AG04450 (cell line): ENCODE results near the gene MYOZ1. TPM values are rescaled to one million over a fixed set of nuclear protein-coding genes. Genes with fewer than 3 reads are reported as not detected.
"Not testable (repeated sequence)": the region's sequence is repeated elsewhere in the genome, so short reads cannot be mapped to it uniquely, and the experiment has no call there.

Source experiments
- CTCF ChIA-PET: fragments of 300-600, 350-600 bp; formaldehyde crosslinking; extraction: SDS; loops from one replicate; lab custom pipeline; 2022; ENCODE audit warnings: antibody characterized with exemption, inconsistent platforms; lab: Charles Lee
- POLR2A ChIA-PET: fragments of 350-600 bp; formaldehyde crosslinking; extraction: SDS; loops from one replicate; lab custom pipeline; 2021; ENCODE audit warnings: antibody characterized with exemption, inconsistent platforms; lab: Yijun Ruan, JAX
- DNase-seq: peaks from one replicate; pipeline ENCODE4 v3.0.0-alpha.2; 2011; ENCODE audit warnings: low read depth, low spot score
- H3K27ac ChIP-seq: one replicate; pipeline ENCODE4 v1.5.1; 2012; ENCODE audit warnings: low read depth, low read length, control low read depth
- H3K27me3 ChIP-seq: one replicate; pipeline ENCODE4 v1.6.0; 2012; ENCODE audit warnings: low read length; ENCODE audit not compliant: control insufficient read depth, insufficient read depth
- H3K4me3 ChIP-seq: 2 replicates; pipeline ENCODE4 v1.5.1; 2011; ENCODE audit warnings: mild to moderate bottlenecking, low read depth, low read length, control low read depth
- H3K9me3 ChIP-seq: 2 replicates; pipeline ENCODE4 v1.5.1; 2012; ENCODE audit warnings: low read length; ENCODE audit not compliant: control insufficient read depth, insufficient read depth
- CTCF ChIP-seq: IDR thresholded peaks from 2 replicates; pipeline ENCODE4 v1.5.1; 2011; ENCODE audit warnings: low read depth, low read length, control low read depth, inconsistent platforms
- polyA plus RNA-seq: library from polyadenylated mRNA; depleted of rRNA; stranded (reverse); fragments of >200 nt; gene quantifications from 2 replicates; pipeline ENCODE4 v1.2.3, GENCODE V29; 2011

Gene MYOZ1
- polyA plus RNA-seq, 1 experiment, result not detected

GRCh38 chr10:73662705-73663104 is 21.4 kb upstream of the MYOZ1 start:
- DNase-seq, H3K27me3 ChIP-seq, CTCF ChIA-PET, H3K4me3 ChIP-seq, H3K9me3 ChIP-seq, H3K27ac ChIP-seq, POLR2A ChIA-PET: not testable (repeated sequence)

- POLR2A ChIA-PET, result no interaction called here
- no peaks in the 10 kb centered on the region for H3K27me3 ChIP-seq
- H3K4me3 ChIP-seq, result no peak within 1 kb of the TSS
- no peak for TF ChIP-seq CTCF
- CTCF ChIA-PET, result interaction anchor here (0.6 to 1.5 kb wide), 2 partner anchors 12 kb away, joined by 4 to 5 read pairs; no protein-coding TSS in a partner anchor
- no peak for DNase-seq
- H3K27ac ChIP-seq, result no peak within 1 kb of the TSS
- H3K9me3 ChIP-seq, result no peaks in the 10 kb centered on the region
Observed at GRCh38 chr10:73655990-73656298, 14.7 kb upstream of the MYOZ1 start, which contains the start of gene SYNPO2L. Gene SYNPO2L (minus strand): TSS chr10:73656029. CDS start chr10:73655922, 107 bp downstream.

GRCh38 chr10:73655257-73655989 is 14.1 kb upstream of the MYOZ1 start:
- H3K27me3 ChIP-seq, result no peaks in the 10 kb centered on the region
- H3K4me3 ChIP-seq, result no peak overlapping the region
- ChIA-PET POLR2A (no interaction called here), CTCF (interaction anchor here (0.6 kb wide), 1 partner anchor 11 kb away, joined by 4 read pairs; no protein-coding TSS in a partner anchor)
- TF ChIP-seq CTCF, result no peak
- H3K9me3 ChIP-seq, result no peaks in the 10 kb centered on the region
- H3K27ac ChIP-seq, result no peak overlapping the region
- DNase-seq, result no peak

GRCh38 chr10:73653701-73654100 is 12.4 kb upstream of the MYOZ1 start:
- H3K27ac ChIP-seq, result no peak overlapping the region
- ChIA-PET CTCF (interaction anchor here (1.0 to 1.1 kb wide), 2 partner anchors 9 to 124 kb away, joined by 3 to 4 read pairs; no protein-coding TSS in a partner anchor), POLR2A (no interaction called here)
- no peaks in the 10 kb centered on the region for H3K27me3 ChIP-seq
- H3K9me3 ChIP-seq, result no peaks in the 10 kb centered on the region
- no peak overlapping the region for H3K4me3 ChIP-seq
- no peak for DNase-seq
- peak; percentile 28 for TF ChIP-seq CTCF

GRCh38 chr10:73653195-73653594 is 11.9 kb upstream of the MYOZ1 start:
- DNase-seq, result no peak
- Histone ChIP-seq H3K4me3 (no peak overlapping the region), H3K27ac (no peak overlapping the region), H3K9me3 (no peaks in the 10 kb centered on the region), H3K27me3 (no peaks in the 10 kb centered on the region)
- ChIA-PET CTCF (interaction anchor here (1.0 to 1.1 kb wide), 2 partner anchors 9 to 124 kb away, joined by 3 to 4 read pairs; no protein-coding TSS in a partner anchor), POLR2A (no interaction called here)
- no peak for TF ChIP-seq CTCF
